ENCODE measurements around the gene CPZ.

DNA sequence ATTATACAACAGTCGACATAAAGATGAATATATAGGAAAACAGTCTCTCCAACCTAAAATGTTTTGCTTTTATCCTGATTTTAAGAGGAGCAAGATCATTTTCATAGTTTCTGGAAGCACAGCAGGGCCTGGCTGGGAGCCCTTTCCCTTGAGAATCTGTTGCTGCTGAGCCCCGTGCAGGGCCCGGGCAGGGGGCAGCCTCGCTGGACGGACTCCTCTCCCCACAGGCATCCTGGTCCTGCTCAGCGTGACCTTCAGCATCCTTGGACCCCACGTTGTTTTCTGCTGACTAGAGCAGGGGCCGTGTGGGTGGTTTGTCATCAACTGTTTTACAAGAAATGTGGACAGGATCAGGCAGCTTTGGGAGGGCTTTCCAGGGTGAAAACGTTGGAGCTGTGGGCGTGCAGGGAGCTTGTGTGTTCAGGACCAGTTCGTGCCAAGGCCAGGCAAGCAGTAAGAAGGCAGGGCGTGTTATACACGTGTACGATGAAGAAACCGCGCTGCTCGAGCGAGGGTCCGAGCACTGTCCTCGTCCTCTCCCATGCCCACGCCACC lies 25.0 kb downstream of the CPZ start:
- TF ChIP-seq POLR2A (IDR thresholded peaks at IDR 0.05; ENCODE audit: low read length) (no peak), GATA1 (IDR thresholded peaks at IDR 0.05; ENCODE audit: low read depth, low read length) (no peak)
